Measurements from ENCODE around the gene CROCC2. TPM values are rescaled to one million over a fixed set of nuclear protein-coding genes. Genes with fewer than 3 reads are reported as not detected.

The CROCC2 gene
- polyA plus RNA-seq, 1 donor (not counting 4 experiments of a cell fraction or from before 2014, with no cell fraction given): not detected

DNA sequence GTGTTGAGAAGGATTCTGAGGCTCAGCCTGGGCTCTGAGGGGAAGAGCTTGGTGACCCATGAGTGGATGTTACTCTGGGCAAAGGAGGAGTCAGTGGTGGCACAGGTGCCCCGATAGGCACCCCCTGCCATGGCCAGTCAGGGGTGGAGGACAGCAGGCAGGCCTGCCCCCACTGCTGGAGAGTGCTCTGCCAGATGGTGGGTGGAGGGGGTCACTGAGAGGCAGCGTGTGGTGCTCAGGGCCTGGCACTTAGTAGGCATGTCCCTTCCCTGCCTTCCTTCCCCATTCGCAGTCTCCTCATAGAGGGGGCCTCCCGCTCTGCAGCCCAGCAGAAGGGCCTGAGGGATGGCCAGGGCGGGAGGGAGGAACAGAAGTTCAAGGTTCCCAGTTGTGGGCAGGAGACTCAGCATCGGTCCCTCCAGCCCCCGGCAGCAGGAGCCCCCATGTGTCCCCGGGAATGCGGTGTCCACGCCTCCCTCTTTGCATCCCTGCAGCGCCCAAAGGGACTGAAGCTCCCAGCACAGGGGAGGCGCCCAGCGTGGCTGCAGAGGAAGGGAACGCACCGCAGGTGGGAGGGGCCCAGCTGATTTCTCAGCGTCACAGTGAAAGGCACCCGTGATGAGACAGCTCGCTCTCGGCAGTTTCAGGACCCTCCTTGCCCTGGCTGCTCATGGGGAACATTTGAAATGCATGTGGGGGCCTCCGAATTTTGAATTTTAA is 86.6 kb downstream of the CROCC2 start:
- dilution Hi-C loops (cut with MboI; ENCODE audit: extremely low pct_ligation_motif_present, low sequenced_read_pairs): no loop called here
- H3K4me2 ChIP-seq (ENCODE audit: control insufficient read depth, extremely low read depth, insufficient read depth, low read depth, low read length): no peak overlapping the region
- H3K27ac ChIP-seq (ENCODE audit: control insufficient read depth, insufficient read depth, low read length): no peak overlapping the region
- no peak overlapping the region for H2AFZ ChIP-seq (ENCODE audit: control insufficient read depth, low read length)
- H4K20me1 ChIP-seq (ENCODE audit: control insufficient read depth, extremely low read depth, insufficient read depth, low read length): no peaks in the 10 kb centered on the region
- H3K27me3 ChIP-seq (ENCODE audit: control insufficient read depth, extremely low read depth, insufficient read depth, low read length): peaks cover 14% of the 10 kb centered on the region
- TF ChIP-seq, protein P1, sequence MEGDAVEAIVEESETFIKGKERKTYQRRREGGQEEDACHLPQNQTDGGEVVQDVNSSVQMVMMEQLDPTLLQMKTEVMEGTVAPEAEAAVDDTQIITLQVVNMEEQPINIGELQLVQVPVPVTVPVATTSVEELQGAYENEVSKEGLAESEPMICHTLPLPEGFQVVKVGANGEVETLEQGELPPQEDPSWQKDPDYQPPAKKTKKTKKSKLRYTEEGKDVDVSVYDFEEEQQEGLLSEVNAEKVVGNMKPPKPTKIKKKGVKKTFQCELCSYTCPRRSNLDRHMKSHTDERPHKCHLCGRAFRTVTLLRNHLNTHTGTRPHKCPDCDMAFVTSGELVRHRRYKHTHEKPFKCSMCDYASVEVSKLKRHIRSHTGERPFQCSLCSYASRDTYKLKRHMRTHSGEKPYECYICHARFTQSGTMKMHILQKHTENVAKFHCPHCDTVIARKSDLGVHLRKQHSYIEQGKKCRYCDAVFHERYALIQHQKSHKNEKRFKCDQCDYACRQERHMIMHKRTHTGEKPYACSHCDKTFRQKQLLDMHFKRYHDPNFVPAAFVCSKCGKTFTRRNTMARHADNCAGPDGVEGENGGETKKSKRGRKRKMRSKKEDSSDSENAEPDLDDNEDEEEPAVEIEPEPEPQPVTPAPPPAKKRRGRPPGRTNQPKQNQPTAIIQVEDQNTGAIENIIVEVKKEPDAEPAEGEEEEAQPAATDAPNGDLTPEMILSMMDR (optimal IDR thresholded peaks at IDR 0.05 in 1 of 3, IDR thresholded peaks at IDR 0.05 in 1 of 3, conservative IDR thresholded peaks at IDR 0.05 in 1 of 3; ENCODE audit: extremely low read depth in 1 of 3, insufficient read depth in 2 of 3, low read length in 3 of 3): no peak
- TF ChIP-seq EZH2 (IDR thresholded peaks at IDR 0.05; ENCODE audit: low read length): no peak
- H3K9me1 ChIP-seq (ENCODE audit: control insufficient read depth, extremely low read depth, insufficient read depth, low read length): no peaks in the 10 kb centered on the region
- no peak overlapping the region for H3K9ac ChIP-seq (ENCODE audit: control insufficient read depth, extremely low read depth, insufficient read depth, low read length)
- H3K4me3 ChIP-seq (ENCODE audit: control insufficient read depth in 2 of 3, extremely low read depth in 1 of 3, insufficient read depth in 2 of 3, low read depth in 1 of 3, low read length in 3 of 3): no peak overlapping the region
- no peak for DNase-seq (ENCODE audit: low read depth, low spot score)
- H3K9me3 ChIP-seq (ENCODE audit: control insufficient read depth, low read depth, low read length): peaks cover 3% of the 10 kb centered on the region
- FAIRE-seq: no peak
- no peaks in the 10 kb centered on the region for H3K4me1 ChIP-seq (ENCODE audit: control insufficient read depth, extremely low read depth, insufficient read depth, low read length)
- no peaks in the 10 kb centered on the region for H3K36me3 ChIP-seq (ENCODE audit: control insufficient read depth in 2 of 2, extremely low read depth in 1 of 2, insufficient read depth in 2 of 2, low read length in 2 of 2)
- no peaks in the 10 kb centered on the region for H3K79me2 ChIP-seq (ENCODE audit: control insufficient read depth, insufficient read depth, low read length)

DNA sequence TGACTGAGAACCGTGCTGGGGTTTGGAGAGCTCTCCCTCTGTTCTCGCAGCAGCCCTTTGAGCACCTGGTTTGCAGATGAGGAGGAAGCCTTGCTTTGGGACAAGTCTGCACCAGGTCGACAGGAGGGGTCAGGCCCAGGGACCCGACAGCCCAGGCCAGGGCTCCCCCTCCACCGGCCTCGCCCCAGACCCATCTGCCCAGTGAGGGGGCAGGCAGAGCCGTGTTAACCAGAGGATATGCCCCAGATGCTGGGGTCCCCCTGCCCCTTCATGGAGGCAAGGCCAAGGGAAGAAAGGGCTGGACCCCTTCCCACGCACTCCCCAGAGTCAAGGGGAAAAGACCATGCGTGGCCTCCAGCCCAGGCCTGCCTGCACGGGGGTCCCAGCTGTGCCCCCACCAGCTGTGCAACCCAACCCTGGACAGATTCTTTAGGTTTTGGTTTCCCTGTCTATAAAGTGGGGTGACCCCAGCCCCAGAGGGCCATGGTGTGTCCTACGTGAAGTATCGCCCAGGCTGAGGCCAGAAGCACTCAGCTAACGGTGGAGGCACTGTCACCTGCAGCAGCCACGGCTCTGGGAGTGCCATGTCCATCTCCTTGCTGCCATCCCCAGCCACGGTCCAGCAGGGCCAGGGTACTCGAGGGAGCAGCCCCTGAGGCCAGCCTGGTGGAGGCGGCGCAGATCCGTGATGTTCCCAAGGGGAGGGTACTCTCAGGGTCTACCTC is 87.5 kb downstream of the CROCC2 start:
- Histone ChIP-seq H3K4me2 (ENCODE audit: control insufficient read depth, extremely low read depth, insufficient read depth, low read depth, low read length) (no peak overlapping the region), H3K4me3 (ENCODE audit: control insufficient read depth in 2 of 3, extremely low read depth in 1 of 3, insufficient read depth in 2 of 3, low read depth in 1 of 3, low read length in 3 of 3) (no peak overlapping the region), H3K9ac (ENCODE audit: control insufficient read depth, extremely low read depth, insufficient read depth, low read length) (no peak overlapping the region), H4K20me1 (ENCODE audit: control insufficient read depth, extremely low read depth, insufficient read depth, low read length) (no peaks in the 10 kb centered on the region), H3K4me1 (ENCODE audit: control insufficient read depth, extremely low read depth, insufficient read depth, low read length) (no peaks in the 10 kb centered on the region), H3K9me1 (ENCODE audit: control insufficient read depth, extremely low read depth, insufficient read depth, low read length) (no peaks in the 10 kb centered on the region), H3K9me3 (ENCODE audit: control insufficient read depth, low read depth, low read length) (no peaks in the 10 kb centered on the region), H3K79me2 (ENCODE audit: control insufficient read depth, insufficient read depth, low read length) (no peaks in the 10 kb centered on the region), H2AFZ (ENCODE audit: control insufficient read depth, low read length) (no peak overlapping the region), H3K27me3 (ENCODE audit: control insufficient read depth, extremely low read depth, insufficient read depth, low read length) (peaks cover 21% of the 10 kb centered on the region), H3K36me3 (ENCODE audit: control insufficient read depth in 2 of 2, extremely low read depth in 1 of 2, insufficient read depth in 2 of 2, low read length in 2 of 2) (no peaks in the 10 kb centered on the region), H3K27ac (ENCODE audit: control insufficient read depth, insufficient read depth, low read length) (no peak overlapping the region)
- no peak for FAIRE-seq
- DNase-seq (ENCODE audit: low read depth, low spot score): no peak
- dilution Hi-C loops (cut with MboI; ENCODE audit: extremely low pct_ligation_motif_present, low sequenced_read_pairs): no loop called here
- no peak for TF ChIP-seq EZH2 (IDR thresholded peaks at IDR 0.05; ENCODE audit: low read length)
- TF ChIP-seq, protein P1 (optimal IDR thresholded peaks at IDR 0.05 in 1 of 3, IDR thresholded peaks at IDR 0.05 in 1 of 3, conservative IDR thresholded peaks at IDR 0.05 in 1 of 3; ENCODE audit: extremely low read depth in 1 of 3, insufficient read depth in 2 of 3, low read length in 3 of 3): no peak

Data from keratinocyte (primary cell).